Panc1 (cell line): Measurements from ENCODE around the gene CRYAB. TPM values are rescaled to one million over a fixed set of nuclear protein-coding genes. Genes with fewer than 3 reads are reported as not detected.

Experiments
- ATAC-seq: fragments of 200-7000 bp; cut with Tn5 transposase; 2 replicates; pipeline ENCODE4 v1.9.1; 2020; ENCODE audit warnings: mild to moderate bottlenecking, moderate library complexity
- BruUV-seq: library from RNA; stranded (reverse); fragments of 400-500 nt; replicated peaks from 2 replicates; lab custom pipeline; 2021; lab: Mats Ljungman, UMichigan
- CTCF ChIA-PET: fragments of 300-600 bp; sonication (Branson Sonifier 250); formaldehyde crosslinking; loops from one replicate; lab custom pipeline; 2022; ENCODE audit warnings: antibody characterized with exemption; lab: Charles Lee
- POLR2A ChIA-PET: fragments of 300-600 bp; sonication (Branson Sonifier 250); formaldehyde crosslinking; loops from one replicate; lab custom pipeline; 2022; ENCODE audit warnings: antibody characterized with exemption; lab: Charles Lee
- DNase-seq: peaks from one replicate; pipeline ENCODE4 v3.0.0-alpha.2; 2010; ENCODE audit warnings: low read depth, low spot score
- H3K27ac ChIP-seq: 2 replicates; pipeline ENCODE4 v1.5.1; 2011; ENCODE audit warnings: mild to moderate bottlenecking, low read length, inconsistent platforms
- H3K27me3 ChIP-seq: fragments of 200-500 bp; sonication (Bioruptor generic); 2 replicates; pipeline ENCODE4 v1.6.0; 2014; ENCODE audit warnings: low read length, inconsistent platforms; ENCODE audit not compliant: control insufficient read depth, insufficient read depth
- H3K36me3 ChIP-seq: fragments of 200-500 bp; sonication (Bioruptor generic); 2 replicates; pipeline ENCODE4 v1.5.1; 2014; ENCODE audit warnings: inconsistent platforms, mild to moderate bottlenecking, low read length, moderate library complexity; ENCODE audit not compliant: control insufficient read depth, insufficient read depth
- H3K4me1 ChIP-seq: 2 replicates; pipeline ENCODE4 v1.5.1; 2011; ENCODE audit warnings: inconsistent platforms, mild to moderate bottlenecking, low read length, moderate library complexity; ENCODE audit not compliant: control insufficient read depth, insufficient read depth
- H3K4me3 ChIP-seq, 2 experiments: 2 replicates each; pipeline ENCODE4 v1.5.1; 2011 to 2012; ENCODE audit warnings: low read depth in 2 of 2, low read length in 2 of 2, mild to moderate bottlenecking in 2 of 2, inconsistent platforms in 1 of 2, moderate library complexity in 1 of 2
- H3K9me3 ChIP-seq: fragments of 200-500 bp; sonication (Bioruptor generic); 2 replicates; pipeline ENCODE4 v1.5.1; 2014; ENCODE audit warnings: low read depth, mild to moderate bottlenecking, inconsistent platforms, low read length, moderate library complexity; ENCODE audit not compliant: control insufficient read depth, insufficient read depth
- CTCF ChIP-seq: fragments of 450-650 bp; IDR thresholded peaks from 2 replicates; pipeline ENCODE4 v1.5.1; 2017; ENCODE audit warnings: mild to moderate bottlenecking
- POLR2AphosphoS5 ChIP-seq: IDR thresholded peaks from 2 replicates; pipeline ENCODE4 v1.6.1; 2012; ENCODE audit warnings: mild to moderate bottlenecking, low read depth, low read length, moderate library complexity
- REST ChIP-seq, 2 experiments: IDR thresholded peaks; 2 replicates each; pipeline ENCODE4 v1.6.1; 2011 to 2012; ENCODE audit warnings: low read depth in 2 of 2, control low read depth in 1 of 2, low read length in 1 of 2, mild to moderate bottlenecking in 1 of 2, moderate library complexity in 1 of 2; ENCODE audit not compliant: insufficient read depth in 1 of 2
- SIN3A ChIP-seq: IDR thresholded peaks from 2 replicates; pipeline ENCODE4 v1.6.1; 2012; ENCODE audit warnings: low read depth, mild to moderate bottlenecking, low read length, moderate library complexity, borderline replicate concordance; ENCODE audit not compliant: insufficient read depth
- TCF7L2 ChIP-seq: IDR thresholded peaks from 2 replicates; pipeline ENCODE4 v1.6.1; 2011; ENCODE audit warnings: mild to moderate bottlenecking, low read depth, low read length, inconsistent platforms
- in situ Hi-C: cut with HindIII; loops from 2 replicates; pipeline ENCODE4 v1.10.0; 2016; ENCODE audit warnings: low sequenced_read_pairs, low pct_unique_long_range_greater_than_20kb
- intact Hi-C: fragments of 100-400 bp; cut with micrococcal nuclease; formaldehyde crosslinking; loops from one replicate; pipeline ENCODE4 v1.10.0; 2022; ENCODE audit not compliant: unreplicated experiment
- total RNA-seq: library from RNA; stranded (reverse); gene quantifications from one replicate; pipeline ENCODE4 v1.2.1, GENCODE V29; 2021; ENCODE audit not compliant: unreplicated experiment

The CRYAB gene
- total RNA-seq, 1 experiment from 2014 or later: 0.59 TPM

GRCh38 chr11:111937461-111937769 lies 25.8 kb upstream of the CRYAB start:
- intact Hi-C loops: no loop called here
- no peak for DNase-seq
- in situ Hi-C loops: no loop called here

GRCh38 chr11:111936040-111936540 lies 24.5 kb upstream of the CRYAB start:
- in situ Hi-C loops (no loop called here), intact Hi-C loops (no loop called here)
- no peak overlapping the region for H3K27ac ChIP-seq
- H3K9me3 ChIP-seq: no peaks in the 10 kb centered on the region
- ATAC-seq: no peak
- no peaks in the 10 kb centered on the region for H3K27me3 ChIP-seq
- ChIA-PET CTCF (interaction anchor here (0.5 to 0.6 kb wide), 2 partner anchors 41 to 345 kb away, joined by 3 to 4 read pairs; no protein-coding TSS in a partner anchor), POLR2A (interaction anchor here (0.6 to 1.0 kb wide), 4 partner anchors 9 to 1438 kb away, joined by 3 to 20 read pairs (median 5); no protein-coding TSS in a partner anchor)
- BruUV-seq: no TSS peak
- TF ChIP-seq REST (IDR thresholded peaks at IDR 0.05; ENCODE audit: insufficient read depth in 1 of 2, low read depth in 2 of 2, low read length in 1 of 2) (no peak), TCF7L2 (no peak), POLR2AphosphoS5 (no peak), CTCF (no peak), SIN3A (no peak)
- peak overlapping the region in 1 of 2 experiments; percentile 77; a peak in 2 of 4 replicates for H3K4me3 ChIP-seq
- no peak for DNase-seq
- peaks cover 22% of the 10 kb centered on the region for H3K4me1 ChIP-seq
- H3K36me3 ChIP-seq: no peaks in the 10 kb centered on the region

More at GRCh38 chr11:111937461-111937769, 25.8 kb upstream of the CRYAB start:
- Histone ChIP-seq H3K4me3 (peak overlapping the region; percentile 63 to 77), H3K36me3 (no peaks in the 10 kb centered on the region), H3K9me3 (no peaks in the 10 kb centered on the region), H3K27ac (peak overlapping the region; percentile 75), H3K4me1 (peaks cover 22% of the 10 kb centered on the region), H3K27me3 (no peaks in the 10 kb centered on the region)
- CTCF ChIA-PET: interaction anchor here (0.5 to 2.2 kb wide), 2 partner anchors 15 to 45 kb away, joined by 3 to 12 read pairs; no protein-coding TSS in a partner anchor
- BruUV-seq: no TSS peak
- no peak for TF ChIP-seq CTCF
- TF ChIP-seq TCF7L2: no peak
- TF ChIP-seq SIN3A: no peak
- TF ChIP-seq REST (IDR thresholded peaks at IDR 0.05; ENCODE audit: insufficient read depth in 1 of 2, low read depth in 2 of 2, low read length in 1 of 2): no peak
- TF ChIP-seq POLR2AphosphoS5: no peak
- peak; percentile 74 for ATAC-seq
- POLR2A ChIA-PET: interaction anchor here (0.6 to 1.0 kb wide), 2 partner anchors 8 to 18 kb away, joined by 4 read pairs; no protein-coding TSS in a partner anchor
